HG03520 (cell line): Measurements from ENCODE around the gene POU2F2.

Source experiments
- ATAC-seq: cut with Tn5 transposase; IDR thresholded peaks from one replicate; pipeline ENCODE4 v1.9.1; 2021; ENCODE audit warnings: mild to moderate bottlenecking, moderate library complexity; ENCODE audit not compliant: unreplicated experiment

POU2F2 gene

DNA sequence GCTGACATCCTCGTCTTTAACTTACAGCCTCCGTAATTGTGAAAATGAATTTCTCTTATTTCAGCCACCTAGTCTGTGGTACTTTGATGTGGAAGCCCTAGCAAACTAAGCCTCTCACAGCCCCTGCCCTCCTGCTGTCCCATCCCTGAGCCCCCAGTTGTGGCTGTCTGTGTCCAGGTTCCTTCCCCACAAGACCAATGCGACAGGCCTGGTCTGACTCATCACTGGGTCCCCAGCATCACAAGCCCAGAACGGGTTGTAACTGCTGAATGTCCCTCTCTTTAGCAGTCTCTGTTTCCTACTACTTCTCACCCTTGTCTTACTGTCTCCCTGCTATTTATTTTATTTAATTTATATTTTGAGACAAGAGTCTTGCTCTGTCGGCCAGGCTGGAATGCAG lies 5.7 kb downstream of the POU2F2 start:
- ATAC-seq: no peak

- ATAC-seq: no peak
Observed at GRCh38 chr19:42125536-42125935, 6.7 kb downstream of the POU2F2 start.

GRCh38 chr19:42124386-42124901 lies 7.8 kb downstream of the POU2F2 start:
- ATAC-seq: no peak

- ATAC-seq: no peak
Observed at GRCh38 chr19:42123765-42124164, 8.5 kb downstream of the POU2F2 start.

DNA sequence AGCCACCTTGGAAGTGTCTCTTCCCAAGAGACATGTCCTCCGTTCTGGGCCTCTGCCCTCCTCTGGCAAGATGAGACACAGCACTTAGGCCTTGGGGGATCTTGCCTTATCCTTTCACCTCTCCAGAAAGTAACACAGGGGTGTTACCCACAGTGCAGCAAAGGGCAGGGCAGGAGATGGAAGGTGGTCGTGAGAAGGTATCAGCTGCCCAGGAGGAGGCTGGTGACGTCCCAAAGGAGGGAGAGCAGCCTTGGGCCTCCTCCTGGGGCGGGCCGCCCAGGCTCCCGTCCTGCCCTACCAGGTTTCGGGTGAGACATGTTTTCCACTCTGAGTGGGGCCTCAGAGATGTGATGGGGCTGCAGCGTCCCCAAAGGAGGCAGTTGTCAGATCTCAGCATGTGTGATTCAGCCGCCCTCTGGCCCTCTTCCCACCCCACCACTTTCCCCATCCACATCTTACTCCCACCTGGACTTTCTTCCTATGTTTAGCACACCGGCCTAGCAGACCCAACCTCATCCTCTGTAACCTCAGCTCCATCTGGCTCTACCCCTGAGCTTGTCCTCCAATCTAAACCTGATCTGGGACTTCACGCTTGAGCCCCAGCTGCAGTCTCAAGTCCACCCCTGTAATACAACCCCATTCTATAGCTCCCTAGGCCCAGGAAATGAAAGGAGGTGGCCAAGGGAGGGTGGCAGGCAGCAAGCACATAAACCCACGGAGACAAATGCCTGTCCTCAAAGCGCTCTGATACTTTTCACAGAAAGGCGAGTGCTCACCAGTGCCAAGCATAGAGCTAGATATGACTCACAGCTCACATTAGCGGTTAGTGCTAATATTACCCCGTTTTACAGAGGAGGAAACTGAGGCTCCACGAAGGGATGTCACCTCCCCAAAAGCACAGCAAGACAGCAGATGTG lies 9.3 kb downstream of the POU2F2 start:
- ATAC-seq: no peak

DNA sequence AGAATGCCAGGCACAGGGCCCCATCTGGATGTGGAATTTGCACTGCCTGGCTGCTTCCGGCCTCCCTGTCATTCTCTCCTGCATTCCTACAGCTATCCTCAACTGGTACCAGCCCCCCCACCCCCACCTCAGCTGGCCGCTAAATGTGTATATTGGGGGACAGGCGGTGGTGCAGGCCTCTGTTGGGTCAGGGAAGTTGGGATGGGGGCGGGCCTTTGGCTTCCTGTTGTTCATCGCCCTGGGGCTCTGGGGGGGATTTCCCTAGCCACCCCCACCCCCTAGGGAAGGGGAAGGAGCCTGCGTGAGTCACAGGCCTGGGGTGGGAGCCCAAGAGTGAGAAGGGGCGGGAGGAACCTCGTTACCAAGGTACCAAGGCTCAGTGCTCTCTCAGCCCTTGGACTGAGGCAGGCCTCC lies 10.6 kb downstream of the POU2F2 start:
- ATAC-seq: no peak

- ATAC-seq: no peak
Observed at GRCh38 chr19:42121036-42121621, 11.1 kb downstream of the POU2F2 start.

DNA sequence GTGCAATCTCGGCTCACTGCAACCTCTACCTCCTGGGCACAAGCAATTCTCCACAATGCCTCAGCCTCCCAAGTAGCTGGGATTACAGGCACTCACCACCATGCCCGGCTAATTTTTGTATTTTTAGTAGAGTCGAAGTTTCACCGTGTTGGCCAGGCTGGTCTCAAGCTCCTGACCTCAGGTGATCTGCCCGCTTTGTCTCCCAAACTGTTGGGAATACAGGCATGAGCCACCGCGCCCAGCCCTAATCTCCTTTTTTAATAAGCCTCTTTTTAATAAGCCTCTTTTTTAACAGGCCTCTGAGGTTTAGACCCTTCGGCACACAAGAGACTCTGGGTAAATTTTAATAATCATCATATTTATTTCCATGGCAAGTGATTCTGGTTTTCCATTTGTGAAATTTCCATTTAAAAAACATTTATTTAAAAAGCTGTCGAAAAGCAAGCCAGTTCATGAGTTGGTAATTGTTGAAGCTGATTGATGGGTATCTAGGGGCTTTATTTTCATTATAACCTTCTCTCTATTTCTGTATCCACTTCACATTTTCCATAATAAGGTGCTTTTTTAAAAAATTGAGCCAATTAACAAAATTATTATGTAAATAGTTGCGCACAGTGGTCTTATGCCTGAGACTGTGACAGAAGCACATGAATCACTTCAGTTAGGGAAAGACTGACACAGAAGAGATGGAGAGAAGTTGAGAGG lies 11.8 kb downstream of the POU2F2 start:
- ATAC-seq: no peak

GRCh38 chr19:42117076-42117475 lies 15.2 kb downstream of the POU2F2 start:
- no peak for ATAC-seq

- no peak for ATAC-seq
Observed at GRCh38 chr19:42116308-42117075, 15.8 kb downstream of the POU2F2 start.

- ATAC-seq: no peak
Observed at GRCh38 chr19:42115705-42116104, 16.5 kb downstream of the POU2F2 start.

DNA sequence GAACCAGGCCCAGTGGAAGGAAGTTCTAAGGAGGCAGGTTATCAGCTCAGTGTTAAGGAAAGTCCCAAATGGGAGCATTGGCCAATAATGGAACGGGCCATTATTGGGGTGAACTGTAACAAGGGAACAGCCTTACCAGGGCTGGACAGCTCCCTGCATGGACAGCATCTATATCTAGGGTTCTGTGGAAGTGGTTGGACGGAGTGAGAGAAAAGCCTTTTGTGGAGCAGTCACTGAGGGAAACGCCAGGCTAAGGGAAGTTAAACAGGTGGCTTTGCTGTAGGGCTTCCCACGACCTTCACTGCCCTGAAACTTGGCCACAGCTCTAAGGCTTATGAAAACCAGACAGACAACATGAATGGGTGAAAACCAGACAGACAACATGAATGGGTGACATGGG lies 17.0 kb downstream of the POU2F2 start:
- no peak for ATAC-seq

DNA sequence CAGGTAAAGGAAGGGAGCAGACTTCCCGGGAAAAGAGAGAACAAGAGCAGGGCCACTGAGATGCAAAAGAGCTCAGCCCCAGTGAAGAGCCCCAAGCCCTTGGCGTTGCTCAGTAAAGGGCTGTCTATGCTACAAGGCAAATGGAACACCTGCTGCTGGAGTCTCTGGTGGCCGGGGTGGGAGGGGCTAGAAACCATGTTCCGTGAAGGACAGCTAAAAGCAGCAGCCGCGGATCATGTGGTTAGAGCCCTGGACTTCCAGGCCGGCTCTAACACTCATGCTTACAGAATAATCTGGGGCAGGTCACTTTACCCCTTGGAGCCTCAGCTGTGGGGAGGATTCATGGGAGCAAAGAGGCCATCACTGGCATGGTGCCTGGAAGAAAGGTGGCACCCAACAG lies 17.8 kb downstream of the POU2F2 start:
- no peak for ATAC-seq

- ATAC-seq: no peak
Observed at GRCh38 chr19:42113641-42114348, 18.5 kb downstream of the POU2F2 start.

DNA sequence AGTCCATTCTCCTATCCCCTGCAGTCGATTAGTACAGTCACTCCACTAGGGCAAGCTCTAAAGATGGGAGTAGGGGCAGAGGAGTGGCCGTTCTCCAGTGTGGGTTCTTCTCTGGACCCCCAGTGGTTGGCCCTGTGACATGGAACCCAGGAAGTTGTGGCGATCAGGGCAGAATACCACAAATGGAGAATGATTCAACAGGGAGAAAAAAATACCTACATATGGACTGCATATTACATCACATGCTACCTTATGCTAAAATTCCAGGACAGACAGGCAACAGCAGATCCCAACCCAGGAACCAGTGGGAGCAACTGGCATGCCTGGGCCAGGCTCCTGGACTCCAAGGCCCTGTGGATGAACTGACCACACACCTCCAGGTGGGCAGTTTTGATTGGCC lies 20.4 kb downstream of the POU2F2 start:
- ATAC-seq: no peak

DNA sequence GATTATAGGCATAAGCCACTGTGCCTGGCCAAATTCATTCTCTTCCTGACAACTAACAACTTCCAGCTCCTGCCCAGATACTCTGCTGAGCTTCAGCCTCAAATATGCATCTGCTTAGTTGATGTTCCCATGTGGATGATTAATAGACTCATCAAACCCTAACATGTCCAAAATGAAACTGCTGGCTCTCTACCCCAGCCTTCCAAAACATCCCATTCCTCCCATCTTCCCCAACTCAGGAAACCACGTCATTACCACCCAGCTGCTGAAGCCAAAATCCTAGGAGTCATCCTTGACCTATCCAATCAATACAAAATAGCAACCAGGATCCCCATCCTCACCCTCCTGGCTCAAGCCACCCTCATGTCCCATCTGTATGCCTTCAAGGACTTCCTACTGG lies 20.9 kb downstream of the POU2F2 start:
- ATAC-seq: no peak

DNA sequence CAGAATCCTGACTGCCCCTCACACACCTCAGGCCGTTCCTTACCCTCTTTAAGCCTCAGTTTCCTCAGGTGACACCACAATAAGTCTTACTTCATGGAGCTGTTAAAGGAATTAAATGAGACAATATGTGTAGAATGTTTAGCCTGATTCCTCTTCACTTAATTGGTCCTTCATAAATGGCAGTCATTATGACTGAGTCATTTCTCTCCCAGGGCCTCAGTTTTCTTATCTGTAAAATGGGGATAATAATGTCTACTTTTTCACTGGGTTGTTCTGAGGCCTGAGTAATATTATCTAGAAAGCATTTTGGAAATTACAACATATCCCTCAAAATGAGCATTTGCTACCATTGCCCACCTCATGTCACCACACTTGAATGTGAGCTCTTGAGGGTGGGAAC lies 21.6 kb downstream of the POU2F2 start:
- ATAC-seq: no peak

- ATAC-seq: no peak
Observed at GRCh38 chr19:42109896-42110295, 22.4 kb downstream of the POU2F2 start.

DNA sequence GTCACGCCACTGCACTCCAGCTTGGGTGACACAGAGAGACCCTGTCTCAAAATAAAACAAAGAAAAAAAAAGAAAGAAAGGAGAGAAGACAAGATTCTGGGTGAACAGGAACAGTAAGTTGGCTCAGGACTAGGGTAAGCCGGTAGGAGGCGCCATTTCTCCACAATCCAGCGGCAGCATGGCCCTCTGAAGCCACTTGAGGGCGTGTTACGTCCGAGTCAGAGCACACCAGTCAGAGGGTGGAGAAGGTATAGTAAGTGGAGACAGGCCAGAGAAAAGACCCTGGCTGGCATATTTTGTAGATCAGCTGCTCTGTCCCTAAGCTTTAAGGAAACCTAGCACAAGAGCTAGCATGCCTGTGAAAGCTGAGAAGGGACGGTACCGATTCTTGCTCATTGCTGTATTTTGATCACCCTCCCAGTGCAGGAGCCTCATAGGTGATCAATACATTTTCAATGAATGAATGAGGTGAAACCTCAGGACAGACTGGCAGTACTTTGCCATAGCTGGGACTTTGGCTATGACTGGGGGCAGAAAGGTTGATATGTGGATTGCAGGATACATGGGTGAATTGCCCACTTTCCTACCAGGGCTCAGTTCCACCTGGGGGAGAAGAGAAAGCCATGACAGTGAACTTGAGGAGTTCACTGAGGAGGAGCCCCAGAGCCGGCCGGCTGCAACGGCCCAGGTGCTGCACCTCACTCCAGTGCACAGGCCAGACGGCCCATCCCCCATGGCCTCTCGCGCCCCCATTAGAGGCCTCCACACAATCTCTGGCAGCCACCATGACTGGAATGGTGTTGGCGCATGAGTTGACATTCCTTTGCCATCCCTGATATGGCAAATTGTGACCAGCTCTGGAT lies 23.5 kb downstream of the POU2F2 start:
- peak; percentile 53 for ATAC-seq
